ENCODE data around the gene TRIM2.

Gene TRIM2

DNA sequence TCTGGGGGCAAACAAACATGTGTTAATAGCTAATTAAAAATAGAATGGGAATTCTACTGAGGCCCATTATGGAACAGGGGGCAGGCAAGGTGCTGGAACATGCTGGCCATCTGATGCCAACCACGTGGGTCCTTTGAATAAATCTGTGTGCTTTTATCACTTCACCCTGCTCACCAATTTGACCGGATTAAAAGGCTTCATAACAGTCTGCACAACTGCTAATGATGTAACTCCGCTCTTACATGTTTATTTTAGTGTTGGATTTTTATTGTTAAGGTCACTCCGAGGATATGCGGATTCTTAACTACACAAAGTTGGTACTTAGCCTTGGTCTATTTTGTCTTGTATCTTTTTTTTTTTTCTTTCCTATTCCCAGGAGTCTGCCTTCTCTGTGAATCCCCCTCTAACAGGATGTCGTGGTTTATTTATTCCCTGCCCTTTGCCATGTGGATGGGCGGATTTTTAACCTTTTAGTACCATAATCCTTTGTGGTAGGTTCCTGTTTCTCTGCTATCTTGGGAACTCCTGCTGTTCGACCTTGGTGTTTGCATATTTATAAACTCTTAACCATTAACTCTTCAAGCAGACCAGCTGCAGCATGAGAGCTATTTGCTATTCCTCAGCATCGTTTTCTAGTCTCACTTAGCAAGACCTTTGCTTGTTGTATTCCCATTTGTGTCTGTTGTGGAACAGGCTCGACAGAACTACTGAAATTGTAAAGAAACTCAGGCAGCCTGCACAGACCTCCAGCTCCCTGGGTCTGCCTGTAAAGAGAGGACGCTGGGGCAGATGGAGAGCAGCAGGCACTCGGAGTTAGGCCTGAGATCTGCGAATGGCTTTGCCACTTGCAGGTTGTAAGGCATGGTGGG lies 38.0 kb downstream of the TRIM2 start:
- DNase-seq (ENCODE audit: insufficient read length, low spot score) (no peak), FAIRE-seq (peak; percentile 29)
- TF ChIP-seq, protein P1, sequence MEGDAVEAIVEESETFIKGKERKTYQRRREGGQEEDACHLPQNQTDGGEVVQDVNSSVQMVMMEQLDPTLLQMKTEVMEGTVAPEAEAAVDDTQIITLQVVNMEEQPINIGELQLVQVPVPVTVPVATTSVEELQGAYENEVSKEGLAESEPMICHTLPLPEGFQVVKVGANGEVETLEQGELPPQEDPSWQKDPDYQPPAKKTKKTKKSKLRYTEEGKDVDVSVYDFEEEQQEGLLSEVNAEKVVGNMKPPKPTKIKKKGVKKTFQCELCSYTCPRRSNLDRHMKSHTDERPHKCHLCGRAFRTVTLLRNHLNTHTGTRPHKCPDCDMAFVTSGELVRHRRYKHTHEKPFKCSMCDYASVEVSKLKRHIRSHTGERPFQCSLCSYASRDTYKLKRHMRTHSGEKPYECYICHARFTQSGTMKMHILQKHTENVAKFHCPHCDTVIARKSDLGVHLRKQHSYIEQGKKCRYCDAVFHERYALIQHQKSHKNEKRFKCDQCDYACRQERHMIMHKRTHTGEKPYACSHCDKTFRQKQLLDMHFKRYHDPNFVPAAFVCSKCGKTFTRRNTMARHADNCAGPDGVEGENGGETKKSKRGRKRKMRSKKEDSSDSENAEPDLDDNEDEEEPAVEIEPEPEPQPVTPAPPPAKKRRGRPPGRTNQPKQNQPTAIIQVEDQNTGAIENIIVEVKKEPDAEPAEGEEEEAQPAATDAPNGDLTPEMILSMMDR (IDR thresholded peaks at IDR 0.05; ENCODE audit: insufficient read depth, missing control alignments) = no peak

DNA sequence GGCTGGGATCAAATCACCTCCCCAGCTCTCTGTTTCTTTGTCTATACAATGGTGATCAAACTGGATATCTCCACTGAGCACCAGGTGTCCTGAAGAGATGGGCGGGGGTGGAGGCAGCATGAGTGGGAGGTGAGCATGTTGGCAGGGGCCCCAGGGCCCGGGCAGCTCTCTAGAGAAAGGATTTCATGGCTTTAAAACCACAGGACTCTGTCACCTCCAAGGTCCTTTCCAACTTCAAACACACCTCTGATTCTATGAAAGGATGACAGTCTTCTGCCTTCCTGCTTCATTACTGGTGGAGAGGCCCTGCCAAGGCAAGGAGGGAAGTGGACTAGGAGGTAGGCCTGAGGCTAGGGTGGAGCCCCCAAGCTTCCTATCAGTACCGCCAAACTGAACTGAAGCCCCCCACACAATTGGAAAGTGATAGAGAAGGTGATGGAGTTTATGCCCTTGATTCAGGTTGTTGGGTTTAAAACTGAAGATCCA lies 38.6 kb downstream of the TRIM2 start:
- TF ChIP-seq, protein P1 (IDR thresholded peaks at IDR 0.05; ENCODE audit: insufficient read depth, missing control alignments) = no peak
- FAIRE-seq = no peak
- no peak for DNase-seq (ENCODE audit: insufficient read length, low spot score)

DNA sequence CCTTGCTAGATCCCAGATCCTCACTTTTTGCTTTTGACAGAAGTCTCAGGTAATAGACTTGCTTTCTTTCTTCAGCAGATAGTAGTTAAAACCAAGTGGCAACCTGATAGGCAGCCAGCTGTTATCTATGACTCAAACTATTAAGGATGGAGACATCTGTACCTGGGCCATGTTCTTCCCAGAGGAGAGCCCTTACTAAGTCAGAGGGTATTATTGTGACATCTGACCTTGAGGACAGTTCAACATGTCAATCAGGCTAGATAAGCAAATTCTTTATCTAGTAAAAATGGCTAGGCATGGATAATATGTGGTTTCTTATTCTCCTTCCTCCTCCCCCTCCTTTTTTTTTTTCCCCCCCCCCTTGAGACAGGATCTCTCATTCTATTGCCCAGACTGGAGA lies 39.2 kb downstream of the TRIM2 start:
- TF ChIP-seq, protein P1 (IDR thresholded peaks at IDR 0.05; ENCODE audit: insufficient read depth, missing control alignments) = no peak
- DNase-seq (ENCODE audit: insufficient read length, low spot score) = no peak
- FAIRE-seq = no peak

DNA sequence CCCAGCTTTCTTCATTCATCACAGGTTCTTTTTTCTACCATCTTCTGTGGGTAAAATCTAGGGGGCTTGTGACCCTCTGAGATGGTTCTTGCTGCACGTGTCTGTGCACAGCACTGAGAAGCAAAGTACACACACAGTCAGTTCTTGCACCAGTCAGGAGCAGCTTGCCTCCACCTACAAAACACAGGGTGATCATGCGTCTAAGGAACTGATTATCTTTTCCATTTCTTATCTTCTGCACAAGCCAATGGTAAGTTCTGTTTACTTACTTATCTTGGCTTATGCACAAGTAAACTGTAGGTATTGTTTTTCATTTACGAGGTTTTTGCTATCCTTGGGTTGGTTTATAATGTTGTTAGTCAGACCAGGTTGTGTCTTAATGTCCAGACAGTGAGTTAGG lies 40.7 kb downstream of the TRIM2 start:
- FAIRE-seq (peak; percentile 32), DNase-seq (ENCODE audit: insufficient read length, low spot score) (no peak)
- TF ChIP-seq, protein P1 (IDR thresholded peaks at IDR 0.05; ENCODE audit: insufficient read depth, missing control alignments) = no peak

DNA sequence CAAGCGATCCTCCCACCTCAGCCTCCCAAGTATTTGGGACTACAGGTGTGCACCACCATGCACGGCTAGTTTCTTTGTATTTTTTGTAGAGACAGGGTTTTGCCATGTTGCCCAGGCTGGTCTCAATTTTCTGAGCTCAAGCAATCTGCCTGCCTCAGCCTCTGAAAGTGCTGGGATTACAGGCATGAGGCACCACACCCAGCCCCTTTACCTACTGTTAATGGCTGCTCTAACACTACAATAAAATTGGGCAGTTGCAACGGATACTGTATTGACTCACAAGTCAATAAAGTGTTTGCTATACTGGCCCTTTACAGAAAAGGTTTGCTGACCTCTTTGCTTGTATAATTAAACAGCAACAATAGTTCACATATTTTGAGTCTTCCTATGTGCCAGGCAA lies 41.5 kb downstream of the TRIM2 start:
- FAIRE-seq (no peak), DNase-seq (ENCODE audit: insufficient read length, low spot score) (no peak)
- TF ChIP-seq, protein P1 (IDR thresholded peaks at IDR 0.05; ENCODE audit: insufficient read depth, missing control alignments) = no peak

DNA sequence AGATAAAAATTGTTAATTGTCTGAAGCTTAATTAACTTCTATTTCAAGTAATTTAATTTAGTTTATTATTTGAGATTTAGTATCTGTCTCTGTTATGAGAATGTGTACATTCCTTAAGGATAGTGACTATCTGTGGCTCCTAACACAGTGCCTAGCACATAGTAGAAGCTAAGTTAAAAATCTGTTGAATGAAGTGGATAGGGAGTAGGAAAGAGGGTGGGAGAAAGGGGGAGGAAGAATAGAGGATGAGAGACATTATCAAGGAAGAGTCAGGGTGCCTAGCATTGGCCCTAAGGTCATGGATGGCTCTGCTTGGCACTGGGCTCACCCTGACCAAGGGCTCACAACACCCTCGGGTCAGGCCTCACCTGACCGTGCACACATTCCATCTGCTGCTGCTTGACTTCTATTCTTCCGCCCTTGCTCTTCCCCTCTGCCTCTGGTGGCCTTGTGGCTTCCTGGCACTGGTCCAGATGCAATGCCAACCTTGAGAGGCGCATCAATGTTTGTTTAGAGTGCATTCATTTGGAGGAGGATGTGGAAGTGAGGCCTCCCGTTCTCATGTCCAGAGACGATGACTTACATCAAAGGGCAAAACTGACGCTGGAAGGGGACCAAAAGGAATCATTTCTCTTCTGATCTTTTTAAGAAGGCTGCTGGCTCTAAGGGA lies 42.3 kb downstream of the TRIM2 start:
- FAIRE-seq (no peak), DNase-seq (ENCODE audit: insufficient read length, low spot score) (no peak)
- TF ChIP-seq, protein P1 (IDR thresholded peaks at IDR 0.05; ENCODE audit: insufficient read depth, missing control alignments) = no peak

DNA sequence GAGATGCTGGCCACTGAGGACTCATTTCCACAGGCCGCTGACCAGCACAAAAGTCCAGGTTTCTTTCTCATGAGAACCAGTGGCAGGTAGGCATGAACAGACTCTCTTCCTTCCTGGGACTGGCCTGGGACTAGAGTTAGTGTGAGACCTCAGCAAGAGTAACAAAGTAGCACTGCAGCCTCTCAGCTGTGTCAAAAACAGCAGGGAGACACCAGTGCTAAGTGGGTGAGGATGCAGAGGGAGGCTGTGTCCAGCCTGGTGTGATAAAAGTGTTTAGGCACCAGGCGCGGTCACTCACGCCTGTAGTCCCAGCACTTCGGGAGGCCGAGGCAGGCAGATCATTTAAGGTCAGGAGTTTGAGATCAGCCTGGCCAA lies 42.9 kb downstream of the TRIM2 start:
- TF ChIP-seq, protein P1 (IDR thresholded peaks at IDR 0.05; ENCODE audit: insufficient read depth, missing control alignments) = no peak
- FAIRE-seq = no peak
- DNase-seq (ENCODE audit: insufficient read length, low spot score) = no peak

All from D721Med (cell line).